AG09309 (cell line): ENCODE measurements around the gene TLX1.

Experiments used
- DNase-seq: peaks from one replicate; pipeline ENCODE4 v3.0.0-alpha.2; 2010; ENCODE audit warnings: low read depth
- H3K4me3 ChIP-seq: 2 replicates; pipeline ENCODE4 v1.5.1; 2011; ENCODE audit warnings: mild to moderate bottlenecking, low read depth, low read length, moderate library complexity; ENCODE audit not compliant: control insufficient read depth
- TF ChIP-seq, protein P1 (sequence below): IDR thresholded peaks from 2 replicates; pipeline ENCODE4 v1.5.1; 2011; ENCODE audit warnings: mild to moderate bottlenecking, low read depth, low read length, inconsistent platforms; ENCODE audit not compliant: insufficient read depth, control insufficient read depth; ENCODE audit errors: missing control alignments

The TLX1 gene

DNA sequence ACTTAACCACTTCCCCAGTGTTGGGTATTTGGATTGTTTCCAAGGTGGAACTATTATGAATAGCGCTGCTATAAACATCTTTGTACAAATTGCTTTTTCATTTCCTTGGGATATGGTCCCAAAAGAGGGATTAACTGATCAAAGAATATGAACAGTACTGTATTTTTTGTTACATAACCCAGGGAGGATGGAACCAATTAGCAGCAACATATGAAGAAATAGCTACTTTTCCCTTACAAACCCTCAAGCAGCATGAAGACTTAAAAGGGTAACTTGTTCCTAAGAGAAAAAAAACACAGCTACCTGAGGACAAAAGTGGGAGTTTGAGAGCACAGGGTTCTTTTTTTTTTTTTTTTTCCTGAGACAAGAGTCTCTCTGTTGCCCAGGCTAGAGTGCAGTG lies 13.1 kb upstream of the TLX1 start:
- TF ChIP-seq, protein P1, sequence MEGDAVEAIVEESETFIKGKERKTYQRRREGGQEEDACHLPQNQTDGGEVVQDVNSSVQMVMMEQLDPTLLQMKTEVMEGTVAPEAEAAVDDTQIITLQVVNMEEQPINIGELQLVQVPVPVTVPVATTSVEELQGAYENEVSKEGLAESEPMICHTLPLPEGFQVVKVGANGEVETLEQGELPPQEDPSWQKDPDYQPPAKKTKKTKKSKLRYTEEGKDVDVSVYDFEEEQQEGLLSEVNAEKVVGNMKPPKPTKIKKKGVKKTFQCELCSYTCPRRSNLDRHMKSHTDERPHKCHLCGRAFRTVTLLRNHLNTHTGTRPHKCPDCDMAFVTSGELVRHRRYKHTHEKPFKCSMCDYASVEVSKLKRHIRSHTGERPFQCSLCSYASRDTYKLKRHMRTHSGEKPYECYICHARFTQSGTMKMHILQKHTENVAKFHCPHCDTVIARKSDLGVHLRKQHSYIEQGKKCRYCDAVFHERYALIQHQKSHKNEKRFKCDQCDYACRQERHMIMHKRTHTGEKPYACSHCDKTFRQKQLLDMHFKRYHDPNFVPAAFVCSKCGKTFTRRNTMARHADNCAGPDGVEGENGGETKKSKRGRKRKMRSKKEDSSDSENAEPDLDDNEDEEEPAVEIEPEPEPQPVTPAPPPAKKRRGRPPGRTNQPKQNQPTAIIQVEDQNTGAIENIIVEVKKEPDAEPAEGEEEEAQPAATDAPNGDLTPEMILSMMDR: no peak
- no peak overlapping the region for H3K4me3 ChIP-seq
- DNase-seq: no peak

DNA sequence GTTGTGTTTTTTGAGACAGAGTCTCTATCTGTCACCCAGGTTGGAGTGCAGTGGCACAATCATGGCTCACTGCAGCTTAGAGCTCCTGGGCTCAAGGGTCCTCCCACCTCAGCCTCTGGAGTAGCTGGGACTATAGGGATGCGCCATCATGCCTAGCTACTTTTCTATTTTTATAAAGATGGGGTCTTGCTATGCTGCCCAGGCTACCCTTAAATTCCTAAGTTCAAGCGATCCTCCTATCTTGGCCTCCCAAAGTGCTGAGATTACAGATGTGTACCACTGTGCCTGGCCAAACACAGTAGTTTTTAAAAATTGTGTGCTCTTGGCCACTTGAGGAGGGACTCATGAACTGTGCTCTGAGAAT lies 10.6 kb upstream of the TLX1 start:
- no peak for DNase-seq
- TF ChIP-seq, protein P1: no peak

DNA sequence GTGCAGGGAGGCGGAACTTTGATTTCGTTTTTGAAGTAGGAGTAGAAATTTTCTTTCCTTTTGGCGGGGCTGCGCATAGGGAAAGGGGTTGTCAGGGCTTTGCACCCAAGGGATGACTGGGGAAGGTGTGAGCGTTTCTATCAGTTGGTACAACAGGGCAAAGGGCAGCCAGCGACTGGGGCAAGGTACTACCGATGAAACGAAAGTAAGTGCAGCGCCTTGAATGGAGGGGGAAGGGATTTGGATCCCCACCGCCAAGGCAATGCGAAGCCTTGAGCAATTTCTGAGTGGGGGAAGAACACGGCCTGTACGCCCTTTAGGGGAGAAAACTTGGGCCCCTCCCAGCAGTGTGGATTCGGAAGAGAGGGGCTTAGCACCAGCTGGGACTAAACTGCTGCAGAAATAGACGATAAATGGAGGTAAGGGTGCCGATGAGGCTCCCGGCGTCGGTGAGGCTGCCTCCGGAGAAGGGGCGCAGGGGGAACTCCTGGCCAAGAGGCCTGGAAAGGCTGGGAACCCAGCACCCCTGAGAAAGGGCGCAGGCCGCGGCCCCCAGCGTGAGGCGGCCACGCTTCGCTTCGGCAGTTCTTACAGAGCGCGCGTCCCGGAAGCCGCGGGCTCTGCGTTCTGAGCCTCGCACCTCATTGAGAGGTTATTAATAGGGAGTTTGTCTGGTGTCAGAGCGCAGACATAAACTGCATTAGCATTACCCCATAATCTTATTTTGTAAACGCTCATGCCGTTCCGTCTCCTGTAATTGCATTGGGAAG lies 10.0 kb upstream of the TLX1 start:
- no peak for DNase-seq
- H3K4me3 ChIP-seq: peak overlapping the region; percentile 28
- TF ChIP-seq, protein P1: no peak

More for the DNA sequence above, 10.6 kb upstream of the TLX1 start:
- H3K4me3 ChIP-seq: no peak overlapping the region; the same call in 1 of the 2 replicates

DNA sequence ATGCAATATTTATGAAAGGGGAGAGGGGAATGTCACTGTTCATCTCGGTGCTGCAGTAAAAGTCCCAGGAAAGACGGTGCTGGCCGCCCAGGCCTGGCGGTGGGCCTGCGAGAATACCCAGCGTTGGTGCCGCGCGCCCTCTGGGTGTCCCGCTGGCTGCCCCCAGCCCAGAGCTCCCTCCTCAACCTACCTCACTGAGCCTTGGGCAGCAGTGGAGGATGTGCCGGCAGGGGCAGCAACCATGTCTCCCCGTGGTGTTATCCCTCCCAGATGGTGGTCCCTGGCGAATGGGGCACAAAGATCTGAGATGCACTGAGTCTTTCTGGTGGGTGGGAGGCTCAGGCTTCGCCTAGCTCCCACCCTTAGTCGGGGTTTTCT lies 9.5 kb upstream of the TLX1 start:
- TF ChIP-seq, protein P1: no peak
- no peak overlapping the region for H3K4me3 ChIP-seq
- DNase-seq: no peak

DNA sequence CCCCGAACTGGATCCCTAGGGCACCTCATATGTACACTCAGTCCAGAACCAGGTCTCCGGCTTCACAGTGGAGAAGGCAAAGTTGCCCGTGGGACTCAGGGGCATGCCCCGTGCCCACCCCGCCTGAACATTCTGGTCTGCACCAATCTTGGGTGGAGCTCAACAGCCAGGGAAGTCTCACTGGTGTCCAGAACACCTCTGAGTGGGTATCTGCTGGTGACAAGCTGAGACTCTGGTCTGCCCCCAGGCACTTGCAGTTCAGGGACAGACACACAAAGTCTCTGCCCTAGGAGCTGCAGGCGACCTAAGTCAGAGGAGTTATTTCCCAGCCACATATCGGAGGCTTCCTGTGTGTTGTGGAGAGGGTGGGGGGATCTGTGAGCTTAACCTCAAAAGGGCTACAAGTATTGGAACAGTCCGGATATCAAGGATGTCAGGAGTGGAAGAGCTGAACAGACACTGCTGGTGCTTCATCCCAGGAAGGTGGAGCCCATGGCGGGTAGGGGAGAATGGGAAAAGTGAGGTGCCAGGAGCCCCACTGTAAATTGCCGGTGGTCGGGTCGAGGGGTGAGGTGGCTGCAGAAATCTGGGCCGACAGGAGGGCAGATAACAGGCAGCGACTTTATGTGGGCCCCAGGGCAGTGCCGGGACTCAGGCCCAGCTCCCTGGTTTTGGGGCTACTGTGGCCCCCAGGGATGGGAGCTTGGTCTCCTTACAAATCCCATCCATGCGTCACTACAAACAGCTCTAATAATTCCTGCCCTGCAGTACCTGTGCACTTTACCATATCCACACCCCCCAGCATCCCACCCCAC lies 8.6 kb upstream of the TLX1 start:
- H3K4me3 ChIP-seq: no peak overlapping the region
- TF ChIP-seq, protein P1: no peak
- no peak for DNase-seq

DNA sequence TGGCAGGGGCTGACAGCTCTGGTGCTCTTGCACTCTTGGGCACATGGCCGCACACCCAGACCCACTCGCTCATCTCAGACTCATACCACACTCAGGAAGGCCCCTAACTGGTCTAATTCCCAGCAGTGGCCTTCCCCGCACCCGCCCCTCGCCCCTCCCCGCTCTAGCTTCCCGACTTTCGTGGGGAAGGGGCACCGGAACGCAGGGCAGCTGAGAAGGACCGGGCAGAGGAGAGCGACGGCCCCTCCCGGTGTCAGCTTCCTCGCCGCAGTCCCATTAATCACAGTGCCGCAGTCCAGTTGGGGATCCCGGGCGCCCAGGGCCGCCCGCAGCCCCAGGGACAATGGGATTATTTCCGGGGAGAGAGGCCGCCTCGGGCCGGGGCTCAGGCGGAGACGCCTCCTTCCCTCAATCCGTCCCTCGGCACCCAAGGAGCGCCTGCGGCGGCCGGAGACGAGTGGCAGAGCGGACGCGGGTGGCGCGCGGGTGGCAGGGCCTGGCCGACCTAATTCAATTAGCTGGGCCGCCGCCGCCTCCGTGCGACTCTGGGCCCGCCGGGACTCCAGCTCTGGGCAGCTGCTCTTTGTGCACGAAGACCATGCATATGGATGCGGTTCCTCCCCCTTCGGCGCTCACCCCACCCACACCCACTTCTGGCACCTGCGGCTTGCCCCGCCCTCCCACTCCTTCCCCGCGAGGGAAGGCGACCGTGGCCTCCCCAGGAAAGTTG lies 7.8 kb upstream of the TLX1 start:
- TF ChIP-seq, protein P1: no peak
- no peak overlapping the region for H3K4me3 ChIP-seq
- no peak for DNase-seq
